ENCODE results near the gene NXPE4.

- TF ChIP-seq CTCF (IDR thresholded peaks at IDR 0.05; ENCODE audit: insufficient read depth, low read length) (no peak), GABPA (IDR thresholded peaks at IDR 0.05; ENCODE audit: low read depth) (no peak), POLR2AphosphoS5 (IDR thresholded peaks at IDR 0.05; ENCODE audit: low read depth) (no peak), REST (IDR thresholded peaks at IDR 0.05; ENCODE audit: insufficient replicate concordance, low read depth) (no peak), SPI1 (IDR thresholded peaks at IDR 0.05; ENCODE audit: borderline replicate concordance, low read depth) (no peak)
Observed at GRCh38 chr11:114621072-114621471, 25.5 kb upstream of the NXPE4 start.

Measured in HL-60 (cell line).